Upper lobe of left lung (tissue), 6 donors: ENCODE data around the gene ATP23. TPM values are rescaled to one million over a fixed set of nuclear protein-coding genes. Genes with fewer than 3 reads are reported as not detected.

Experiments
- ATAC-seq, 2 donors: fragments of 200-7000 bp; cut with Tn5 transposase; one replicate each; pipeline ENCODE4 v1.9.1; 2022; ENCODE audit warnings: mild to moderate bottlenecking in 2 of 2, moderate library complexity in 2 of 2; ENCODE audit not compliant: low FRiP score in 2 of 2
- DNase-seq, 2 donors: peaks; one replicate each; pipeline ENCODE4 v3.0.0-alpha.2; 2019 to 2020
- H3K27ac ChIP-seq, 4 donors: fragments of 200-600 bp; sonication (generic); one replicate each; pipeline ENCODE4 v1.5.1; 2016 to 2019
- H3K27me3 ChIP-seq, 4 donors: fragments of 200-600 bp; sonication (generic); one replicate each; pipeline ENCODE4 v1.5.1; 2017 to 2019
- H3K36me3 ChIP-seq, 4 donors: fragments of 200-600 bp; sonication (generic); one replicate each; pipeline ENCODE4 v1.5.1; 2016 to 2019
- H3K4me1 ChIP-seq, 4 donors: fragments of 200-600 bp; sonication (generic); one replicate each; pipeline ENCODE4 v1.5.1; 2018 to 2019
- H3K4me3 ChIP-seq, 4 donors: fragments of 200-600 bp; sonication (generic); one replicate each; pipeline ENCODE4 v1.5.1; 2017 to 2019; ENCODE audit warnings: mild to moderate bottlenecking in 2 of 4, moderate library complexity in 1 of 4
- H3K9me3 ChIP-seq, 4 donors: fragments of 200-600 bp; sonication (generic); one replicate each; pipeline ENCODE4 v1.5.1; 2018 to 2019
- EP300 ChIP-seq, 4 donors: sonication (generic); formaldehyde crosslinking; IDR thresholded peaks; one replicate each; pipeline ENCODE4 v1.5.1; 2017; ENCODE audit warnings: antibody characterized with exemption in 4 of 4, control low read depth in 2 of 4
- POLR2A ChIP-seq, 4 donors: fragments of 450-650 bp; IDR thresholded peaks; one replicate each; pipeline ENCODE4 v1.5.1; 2016 to 2017; ENCODE audit warnings: antibody characterized with exemption in 4 of 4, mild to moderate bottlenecking in 2 of 4
- POLR2AphosphoS5 ChIP-seq, 2 donors: sonication (generic); formaldehyde crosslinking; IDR thresholded peaks; one replicate each; pipeline ENCODE4 v1.5.1; 2017; ENCODE audit warnings: antibody characterized with exemption in 2 of 2
- WGBS, 2 donors: methylation state at CpG; one replicate each; pipeline ENCODE4 v1.1.5; 2017 to 2018; 5-methylcytosine and 5-hydroxymethylcytosine counted together
- total RNA-seq, 6 donors: library from RNA; depleted of rRNA in 4 of 6; stranded (reverse); fragments of >200 nt in 4 of 6; gene quantifications; one replicate each; pipeline versions ENCODE4 v1.1.0 to v1.2.1, GENCODE V29; 2016 to 2021
- TF ChIP-seq, protein P1 (sequence below), 6 experiments: fragments of 450-650 bp in 4 of 6; fragments of 200-600 bp in 2 of 6; sonication (generic) in 2 of 6; IDR thresholded peaks; one replicate each; pipeline ENCODE4 v1.5.1; 2016 to 2019; ENCODE audit warnings: antibody characterized with exemption in 6 of 6
- donor health status: DM: no; HTN: no; CAD: no; lungs with moderate emphysema.
- donor health status: DM: no; HTN: yes; CAD: no; lungs with severe emphysema.

Gene ATP23
- total RNA-seq, 6 donors from 2014 or later, result 4.7 to 18.8 (median 7.7) TPM; not detected in 1

DNA sequence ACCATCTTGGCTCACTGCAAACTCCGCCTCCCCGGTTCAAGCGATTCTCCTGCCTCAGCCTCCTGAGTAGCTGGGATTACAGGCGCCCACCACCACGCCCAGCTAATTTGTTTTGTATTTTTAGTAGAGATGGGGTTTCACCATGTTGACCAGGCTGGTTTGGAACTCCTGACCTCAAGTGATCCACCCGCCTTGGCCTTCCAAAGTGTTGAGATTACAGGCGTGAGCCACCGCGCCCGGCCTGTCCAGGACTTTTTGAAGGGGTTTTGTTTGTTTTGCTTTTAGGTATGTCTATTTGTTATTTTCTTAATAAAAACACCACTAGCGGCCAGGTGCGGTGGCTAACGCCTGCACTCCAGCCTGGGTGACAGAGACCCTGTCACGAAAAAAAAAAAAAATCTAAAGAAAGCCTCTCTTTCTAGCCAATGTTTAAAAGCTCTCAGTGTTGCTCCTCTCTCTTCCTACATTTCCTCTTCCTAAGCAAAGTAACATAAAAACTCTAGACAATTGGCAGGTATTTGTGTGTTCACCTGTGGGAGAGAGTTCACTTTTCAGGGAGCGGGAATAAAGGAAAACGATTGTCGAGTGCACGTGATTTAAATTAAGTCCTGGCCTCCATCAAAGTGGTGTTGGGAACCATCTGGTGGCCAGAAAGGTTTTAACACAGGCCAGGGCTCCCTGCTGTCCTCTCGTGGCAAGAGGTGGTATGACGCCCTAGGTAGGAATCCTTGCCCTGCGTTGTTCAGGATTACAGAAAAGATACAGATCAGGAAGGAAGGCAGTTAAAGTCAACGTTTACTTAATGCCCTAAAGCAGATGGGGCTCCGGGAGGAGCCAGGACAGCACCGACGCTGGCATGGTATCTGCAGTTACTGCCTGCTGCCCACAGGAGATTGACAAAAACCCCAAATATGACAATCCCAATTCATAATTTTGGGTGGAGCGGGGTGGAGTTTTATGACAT, 36.2 kb upstream of the ATP23 start:
- H3K27ac ChIP-seq, result peak overlapping the region in 2 of 4 donors; percentile 28 to 50
- WGBS, 2 donors, result 39 to 43% methylated on average over 26 of the region's 26 CpGs

GRCh38 chr12:57905812-57906475, 35.4 kb upstream of the ATP23 start:
- no peak for DNase-seq
- Histone ChIP-seq H3K27ac (no peak overlapping the region), H3K4me3 (no peak overlapping the region), H3K9me3 (no peaks in the 10 kb centered on the region), H3K36me3 (no peaks in the 10 kb centered on the region), H3K27me3 (no peaks in the 10 kb centered on the region), H3K4me1 (peaks cover 0 to 15% (median 2%) of the 10 kb centered on the region in 4 donors)
- no peak for ATAC-seq
- WGBS, 2 donors, result 71 to 78% methylated on average over 7 of the region's 7 CpGs
- TF ChIP-seq, protein P1, sequence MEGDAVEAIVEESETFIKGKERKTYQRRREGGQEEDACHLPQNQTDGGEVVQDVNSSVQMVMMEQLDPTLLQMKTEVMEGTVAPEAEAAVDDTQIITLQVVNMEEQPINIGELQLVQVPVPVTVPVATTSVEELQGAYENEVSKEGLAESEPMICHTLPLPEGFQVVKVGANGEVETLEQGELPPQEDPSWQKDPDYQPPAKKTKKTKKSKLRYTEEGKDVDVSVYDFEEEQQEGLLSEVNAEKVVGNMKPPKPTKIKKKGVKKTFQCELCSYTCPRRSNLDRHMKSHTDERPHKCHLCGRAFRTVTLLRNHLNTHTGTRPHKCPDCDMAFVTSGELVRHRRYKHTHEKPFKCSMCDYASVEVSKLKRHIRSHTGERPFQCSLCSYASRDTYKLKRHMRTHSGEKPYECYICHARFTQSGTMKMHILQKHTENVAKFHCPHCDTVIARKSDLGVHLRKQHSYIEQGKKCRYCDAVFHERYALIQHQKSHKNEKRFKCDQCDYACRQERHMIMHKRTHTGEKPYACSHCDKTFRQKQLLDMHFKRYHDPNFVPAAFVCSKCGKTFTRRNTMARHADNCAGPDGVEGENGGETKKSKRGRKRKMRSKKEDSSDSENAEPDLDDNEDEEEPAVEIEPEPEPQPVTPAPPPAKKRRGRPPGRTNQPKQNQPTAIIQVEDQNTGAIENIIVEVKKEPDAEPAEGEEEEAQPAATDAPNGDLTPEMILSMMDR (IDR thresholded peaks at IDR 0.05), result no peak
- no peak for TF ChIP-seq EP300 (IDR thresholded peaks at IDR 0.05)
- TF ChIP-seq POLR2AphosphoS5 (IDR thresholded peaks at IDR 0.05), result no peak
- TF ChIP-seq POLR2A (IDR thresholded peaks at IDR 0.05), result no peak

More for the DNA sequence above, 36.2 kb upstream of the ATP23 start:
- no peaks in the 10 kb centered on the region for H3K27me3 ChIP-seq
- peaks cover 0 to 15% (median 2%) of the 10 kb centered on the region in 4 donors for H3K4me1 ChIP-seq
- ATAC-seq (peak; percentile 96 to 98), DNase-seq (peak in 1 of 2 donors; percentile 90)
- H3K4me3 ChIP-seq, result peak overlapping the region in 2 of 4 donors; percentile 16 to 26
- peak; percentile 40 to 72 for TF ChIP-seq POLR2AphosphoS5 (IDR thresholded peaks at IDR 0.05)
- TF ChIP-seq, protein P1 (IDR thresholded peaks at IDR 0.05), result peak; percentile 99 to 100 (median 100)
- no peak for TF ChIP-seq EP300 (IDR thresholded peaks at IDR 0.05)
- TF ChIP-seq POLR2A (IDR thresholded peaks at IDR 0.05), result no peak
- no peaks in the 10 kb centered on the region for H3K9me3 ChIP-seq
- no peaks in the 10 kb centered on the region for H3K36me3 ChIP-seq

- ATAC-seq (no peak), DNase-seq (no peak)
- no peak overlapping the region for H3K4me3 ChIP-seq
- H3K9me3 ChIP-seq, result no peaks in the 10 kb centered on the region
- H3K27me3 ChIP-seq, result no peaks in the 10 kb centered on the region
- no peak overlapping the region for H3K27ac ChIP-seq
- WGBS, 2 donors, result 74 to 79% methylated on average over 4 of the region's 4 CpGs
- H3K4me1 ChIP-seq, result peaks cover 0 to 15% (median 2%) of the 10 kb centered on the region in 4 donors
- TF ChIP-seq, protein P1 (IDR thresholded peaks at IDR 0.05), result no peak
- TF ChIP-seq POLR2AphosphoS5 (IDR thresholded peaks at IDR 0.05) (no peak), EP300 (IDR thresholded peaks at IDR 0.05) (no peak), POLR2A (IDR thresholded peaks at IDR 0.05) (no peak)
- H3K36me3 ChIP-seq, result no peaks in the 10 kb centered on the region
Measured at GRCh38 chr12:57906821-57907220, 34.5 kb upstream of the ATP23 start.

DNA sequence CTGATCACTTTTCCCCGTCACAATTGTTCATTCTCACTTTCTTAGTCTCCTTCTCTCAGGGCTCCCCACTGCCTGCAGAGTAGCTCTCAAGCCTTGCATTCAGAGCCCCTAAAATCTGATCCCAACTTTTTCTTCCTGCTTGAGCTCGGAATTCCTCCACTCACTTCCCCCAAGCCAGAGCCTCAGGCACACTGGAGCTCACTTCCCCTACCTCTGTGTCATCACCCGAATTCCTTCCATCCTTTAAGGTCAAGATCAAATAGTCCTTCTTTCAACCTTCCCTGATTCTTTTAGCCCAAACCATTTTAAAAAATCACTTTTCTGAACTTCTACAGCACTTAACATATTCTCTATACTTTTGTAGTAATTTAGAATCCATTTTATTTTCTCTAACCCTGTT, 34.1 kb upstream of the ATP23 start:
- Histone ChIP-seq H3K9me3 (no peaks in the 10 kb centered on the region), H3K4me1 (peaks cover 0 to 15% (median 2%) of the 10 kb centered on the region in 4 donors), H3K4me3 (no peak overlapping the region), H3K36me3 (no peaks in the 10 kb centered on the region), H3K27ac (no peak overlapping the region), H3K27me3 (no peaks in the 10 kb centered on the region)
- ATAC-seq, result no peak
- TF ChIP-seq EP300 (IDR thresholded peaks at IDR 0.05) (no peak), POLR2A (IDR thresholded peaks at IDR 0.05) (no peak), POLR2AphosphoS5 (IDR thresholded peaks at IDR 0.05) (no peak)
- TF ChIP-seq, protein P1 (IDR thresholded peaks at IDR 0.05), result no peak
- 57 to 62% methylated on average over 3 of the region's 3 CpGs for WGBS, 2 donors
- no peak for DNase-seq
